HuH-7 (cell line): ENCODE measurements around the gene SULT1A1.

Experiments
- DNase-seq: peaks from one replicate; pipeline ENCODE4 v3.0.0; 2011; ENCODE audit warnings: low spot score

Gene SULT1A1

DNA sequence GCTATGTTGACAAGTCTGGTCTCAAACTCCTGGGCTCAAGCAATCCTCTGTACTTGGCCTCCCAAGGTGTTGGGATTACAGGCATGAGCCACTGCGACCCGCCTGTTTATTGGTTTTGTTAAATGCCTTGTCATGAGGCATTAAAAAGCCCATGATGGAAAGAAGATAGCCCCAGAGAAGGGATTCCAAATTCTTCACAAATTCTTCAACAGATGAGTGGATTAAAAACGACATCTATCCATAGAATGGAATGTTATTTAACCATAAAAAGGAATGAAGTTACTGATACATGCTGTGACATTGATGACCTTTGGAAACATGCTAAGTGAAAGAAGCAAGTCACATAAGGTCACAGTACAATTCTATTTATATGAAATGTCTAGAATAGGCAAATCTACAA lies 51.4 kb downstream of the SULT1A1 start:
- no peak for DNase-seq

DNA sequence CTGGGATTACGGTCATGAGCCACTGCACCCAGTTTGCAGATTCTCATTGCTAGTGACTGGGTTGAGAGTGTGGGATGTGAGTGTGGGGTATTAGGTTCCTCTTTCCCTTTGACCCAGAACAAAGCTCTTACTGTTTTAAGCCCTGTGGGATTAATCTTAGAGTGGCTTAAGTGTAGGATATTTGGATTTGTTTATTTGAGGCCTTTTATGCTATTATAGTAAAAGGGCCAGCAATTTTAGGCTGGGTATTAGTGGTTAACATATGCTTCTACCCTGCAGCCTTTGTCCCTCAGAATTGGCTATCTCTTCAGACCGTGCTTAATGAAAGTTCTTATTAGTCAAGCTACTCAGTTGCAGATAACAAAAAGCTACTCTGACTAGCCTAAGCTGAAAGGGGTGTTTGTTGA lies 52.9 kb downstream of the SULT1A1 start:
- DNase-seq: no peak

DNA sequence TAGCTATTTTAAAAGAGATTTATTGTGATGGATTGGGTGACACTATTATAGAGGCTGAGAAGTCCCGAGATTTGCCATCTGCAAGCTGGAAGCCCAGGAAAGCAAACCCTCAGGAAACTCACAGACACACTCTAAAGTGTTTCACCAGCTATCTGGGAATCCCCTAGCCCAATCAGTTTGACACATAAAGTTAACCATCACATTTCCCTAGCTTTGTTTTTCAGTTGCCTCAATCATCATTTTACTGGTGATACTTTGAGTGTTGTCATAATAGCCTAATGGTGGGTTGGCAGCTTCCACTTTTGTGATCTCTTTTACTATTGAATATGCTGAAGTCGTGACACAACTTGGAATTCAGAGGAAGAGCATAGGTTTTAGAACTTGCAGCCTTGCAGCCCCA lies 54.3 kb downstream of the SULT1A1 start:
- no peak for DNase-seq
